GM19099 (cell line): ENCODE measurements around the gene SPACA4.

ENCODE experiments used
- POLR2A ChIP-seq: IDR thresholded peaks from 3 replicates; pipeline ENCODE4 v1.6.1; 2011; ENCODE audit warnings: low read depth; ENCODE audit not compliant: insufficient read length; ENCODE audit errors: extremely low read depth

Gene SPACA4

GRCh38 chr19:48634424-48635262, 28.1 kb downstream of the SPACA4 start:
- TF ChIP-seq POLR2A = peak; percentile 62

GRCh38 chr19:48635263-48635965, 28.9 kb downstream of the SPACA4 start:
- peak; percentile 52 for TF ChIP-seq POLR2A

- TF ChIP-seq POLR2A = no peak
Observed at GRCh38 chr19:48635966-48636858, 29.7 kb downstream of the SPACA4 start.

GRCh38 chr19:48636859-48637448, 30.4 kb downstream of the SPACA4 start, which contains the start of gene DBP:
DBP (minus strand) TSS chr19:48637379; CDS start chr19:48636994, 385 bp downstream.
- TF ChIP-seq POLR2A = peak; percentile 45

GRCh38 chr19:48637449-48637947, 31.0 kb downstream of the SPACA4 start:
- no peak for TF ChIP-seq POLR2A

- peak; percentile 56 for TF ChIP-seq POLR2A
Observed at GRCh38 chr19:48637948-48638830, 31.6 kb downstream of the SPACA4 start.

GRCh38 chr19:48638831-48639381, 32.4 kb downstream of the SPACA4 start:
- no peak for TF ChIP-seq POLR2A

- TF ChIP-seq POLR2A = no peak
Observed at GRCh38 chr19:48639483-48640375, 33.2 kb downstream of the SPACA4 start.

GRCh38 chr19:48641850-48642249, 35.3 kb downstream of the SPACA4 start:
- no peak for TF ChIP-seq POLR2A

GRCh38 chr19:48642862-48643261, 36.3 kb downstream of the SPACA4 start:
- no peak for TF ChIP-seq POLR2A

GRCh38 chr19:48644355-48644754, 37.8 kb downstream of the SPACA4 start:
- TF ChIP-seq POLR2A = no peak
